ENCODE results near the gene HTR3C.

DNA sequence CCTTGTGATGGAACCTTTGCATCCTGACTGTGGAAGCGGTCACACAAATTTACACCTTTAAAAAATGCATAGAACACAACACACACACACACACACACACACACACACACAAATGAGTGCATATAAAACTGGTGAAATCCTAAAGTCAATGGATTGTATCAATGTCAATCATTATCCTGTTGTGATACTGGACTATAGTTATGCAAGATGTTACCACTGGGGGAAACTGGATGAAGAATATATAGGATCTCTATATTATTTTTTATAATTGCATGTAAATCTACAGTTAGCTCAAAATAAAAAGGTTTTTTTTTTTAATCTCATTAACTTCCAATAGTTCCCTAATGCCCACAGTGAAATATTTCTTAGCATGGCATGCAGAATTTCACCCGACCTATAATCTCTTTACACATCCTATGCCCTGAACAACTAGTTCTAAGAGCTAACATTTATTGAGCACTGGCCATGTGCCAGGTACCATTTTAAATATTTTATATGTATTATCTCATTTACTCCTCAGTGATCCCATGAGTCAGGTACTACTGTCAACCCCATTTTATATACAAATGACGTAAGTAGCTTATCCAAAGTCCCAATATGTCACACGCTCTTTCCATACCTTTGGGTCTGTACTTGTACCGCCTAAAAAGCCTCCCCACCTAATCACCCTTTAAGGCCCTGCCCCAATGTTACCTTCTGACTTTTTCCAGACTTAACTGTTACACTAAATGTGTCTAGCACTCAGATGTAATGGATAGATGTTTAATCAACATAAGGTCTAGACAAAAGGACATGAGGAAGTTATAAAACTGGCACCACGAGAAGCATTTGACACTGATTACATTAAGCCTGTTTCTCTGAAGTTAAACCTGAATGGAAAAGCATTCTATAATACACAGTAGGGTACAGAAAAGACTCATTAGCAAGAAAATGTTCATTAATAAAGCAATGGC lies 40.6 kb upstream of the HTR3C start:
- TF ChIP-seq POLR2A (IDR thresholded peaks at IDR 0.05): no peak
- TF ChIP-seq, protein P1, sequence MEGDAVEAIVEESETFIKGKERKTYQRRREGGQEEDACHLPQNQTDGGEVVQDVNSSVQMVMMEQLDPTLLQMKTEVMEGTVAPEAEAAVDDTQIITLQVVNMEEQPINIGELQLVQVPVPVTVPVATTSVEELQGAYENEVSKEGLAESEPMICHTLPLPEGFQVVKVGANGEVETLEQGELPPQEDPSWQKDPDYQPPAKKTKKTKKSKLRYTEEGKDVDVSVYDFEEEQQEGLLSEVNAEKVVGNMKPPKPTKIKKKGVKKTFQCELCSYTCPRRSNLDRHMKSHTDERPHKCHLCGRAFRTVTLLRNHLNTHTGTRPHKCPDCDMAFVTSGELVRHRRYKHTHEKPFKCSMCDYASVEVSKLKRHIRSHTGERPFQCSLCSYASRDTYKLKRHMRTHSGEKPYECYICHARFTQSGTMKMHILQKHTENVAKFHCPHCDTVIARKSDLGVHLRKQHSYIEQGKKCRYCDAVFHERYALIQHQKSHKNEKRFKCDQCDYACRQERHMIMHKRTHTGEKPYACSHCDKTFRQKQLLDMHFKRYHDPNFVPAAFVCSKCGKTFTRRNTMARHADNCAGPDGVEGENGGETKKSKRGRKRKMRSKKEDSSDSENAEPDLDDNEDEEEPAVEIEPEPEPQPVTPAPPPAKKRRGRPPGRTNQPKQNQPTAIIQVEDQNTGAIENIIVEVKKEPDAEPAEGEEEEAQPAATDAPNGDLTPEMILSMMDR (IDR thresholded peaks at IDR 0.05 in 8 of 11, conservative IDR thresholded peaks at IDR 0.05 in 3 of 11): no peak
- no peak for TF ChIP-seq POLR2AphosphoS5 (IDR thresholded peaks at IDR 0.05)

Measured in spleen (tissue), 7 donors.